Activated CD4-positive, alpha-beta memory T cell treated with anti-CD3 and anti-CD28 coated beads, Interleukin-2, amount 10 ng/mL, durations not matched to agents 7 days and 5 days (primary cell): ENCODE data around the gene CHPF. TPM values are rescaled to one million over a fixed set of nuclear protein-coding genes. Genes with fewer than 3 reads are reported as not detected.

ENCODE experiments used
- CTCF ChIA-PET: fragments of 350-600 bp; sonication (Branson Sonifier 250); formaldehyde crosslinking; loops from one replicate; lab custom pipeline; 2021; ENCODE audit warnings: antibody characterized with exemption, inconsistent platforms; lab: Charles Lee
- POLR2A ChIA-PET: fragments of 350-600 bp; sonication (Branson Sonifier 250); formaldehyde crosslinking; loops from one replicate; lab custom pipeline; 2021; ENCODE audit warnings: antibody characterized with exemption; lab: Charles Lee
- DNase-seq: peaks from one replicate; pipeline ENCODE4 v3.0.0-alpha.2; 2020
- H3K27ac Mint-ChIP-seq: one replicate; pipeline ENCODE4 v1.8.0; 2021; ENCODE audit warnings: mild to moderate bottlenecking, mixed read lengths
- H3K27me3 Mint-ChIP-seq: one replicate; pipeline ENCODE4 v1.8.0; 2021; ENCODE audit warnings: mixed read lengths
- H3K36me3 Mint-ChIP-seq: one replicate; pipeline ENCODE4 v1.8.0; 2021; ENCODE audit warnings: low read depth, mixed read lengths
- H3K4me1 Mint-ChIP-seq: one replicate; pipeline ENCODE4 v1.8.0; 2021; ENCODE audit warnings: mixed read lengths
- H3K4me3 Mint-ChIP-seq: one replicate; pipeline ENCODE4 v1.8.0; 2021; ENCODE audit warnings: mild to moderate bottlenecking, mixed read lengths
- H3K9me3 Mint-ChIP-seq: one replicate; pipeline ENCODE4 v1.8.0; 2021; ENCODE audit warnings: mixed read lengths
- total RNA-seq, 2 experiments: library from RNA; stranded (reverse); gene quantifications; one replicate each; pipeline ENCODE4 v1.2.3, GENCODE V29; 2021

The CHPF gene
- total RNA-seq, 2 experiments from 2014 or later = 14.5 to 14.9 TPM

- peak overlapping the region; percentile 78 for H3K4me3 Mint-ChIP-seq
- peaks cover 23% of the 10 kb centered on the region for H3K4me1 Mint-ChIP-seq
- H3K9me3 Mint-ChIP-seq = no peaks in the 10 kb centered on the region
- H3K27ac Mint-ChIP-seq = no peak overlapping the region
- H3K27me3 Mint-ChIP-seq = peaks cover 17% of the 10 kb centered on the region
- ChIA-PET CTCF (interaction anchor here (0.7 to 4.9 kb wide), 22 partner anchors 9 to 163 kb away, joined by 3 to 53 read pairs (median 4); partner anchors contain the start of genes GMPPA and STK11IP), POLR2A (interaction anchor here (1.3 kb wide), 1 partner anchor 9 kb away, joined by 3 read pairs; no protein-coding TSS in a partner anchor)
- peaks cover 7% of the 10 kb centered on the region for H3K36me3 Mint-ChIP-seq
- peak; percentile 86 for DNase-seq
Measured at GRCh38 chr2:219541611-219542180, 1.9 kb downstream of the CHPF start.

- ChIA-PET POLR2A (interaction anchor here (1.3 kb wide), 1 partner anchor 10 kb away, joined by 3 read pairs; no protein-coding TSS in a partner anchor), CTCF (interaction anchor here (0.8 to 4.9 kb wide), 20 partner anchors 10 to 162 kb away, joined by 3 to 53 read pairs (median 4); partner anchors contain the start of genes GMPPA and STK11IP)
- Mint-ChIP-seq H3K4me3 (no peak overlapping the region), H3K9me3 (no peaks in the 10 kb centered on the region), H3K36me3 (peaks cover 7% of the 10 kb centered on the region), H3K27ac (no peak overlapping the region), H3K4me1 (peaks cover 23% of the 10 kb centered on the region), H3K27me3 (peaks cover 12% of the 10 kb centered on the region)
- DNase-seq = no peak
Measured at GRCh38 chr2:219540784-219541504, 2.7 kb downstream of the CHPF start.

- H3K27ac Mint-ChIP-seq = no peak overlapping the region
- H3K4me3 Mint-ChIP-seq = no peak overlapping the region
- DNase-seq = no peak
- peaks cover 10% of the 10 kb centered on the region for H3K27me3 Mint-ChIP-seq
- H3K36me3 Mint-ChIP-seq = peaks cover 7% of the 10 kb centered on the region
- H3K4me1 Mint-ChIP-seq = peaks cover 23% of the 10 kb centered on the region
- POLR2A ChIA-PET = interaction anchor here (1.3 kb wide), 1 partner anchor 11 kb away, joined by 3 read pairs; no protein-coding TSS in a partner anchor
- CTCF ChIA-PET = interaction anchor here (1.0 to 4.9 kb wide), 13 partner anchors 9 to 149 kb away, joined by 3 to 53 read pairs (median 6); partner anchors contain the start of genes GMPPA and STK11IP
- no peaks in the 10 kb centered on the region for H3K9me3 Mint-ChIP-seq
Measured at GRCh38 chr2:219539926-219540678, 3.5 kb downstream of the CHPF start.

GRCh38 chr2:219538956-219539788 lies 4.4 kb downstream of the CHPF start:
- peaks cover 17% of the 10 kb centered on the region for H3K4me1 Mint-ChIP-seq
- H3K27me3 Mint-ChIP-seq = peaks cover under 1% of the 10 kb centered on the region
- peaks cover 7% of the 10 kb centered on the region for H3K36me3 Mint-ChIP-seq
- CTCF ChIA-PET = interaction anchor here (1.2 to 4.2 kb wide), 4 partner anchors 8 to 150 kb away, joined by 3 to 25 read pairs (median 4); partner anchors contain the start of gene GMPPA
- no peaks in the 10 kb centered on the region for H3K9me3 Mint-ChIP-seq
- DNase-seq = no peak
- POLR2A ChIA-PET = no interaction called here
- H3K27ac Mint-ChIP-seq = no peak overlapping the region
- no peak overlapping the region for H3K4me3 Mint-ChIP-seq

GRCh38 chr2:219538504-219538951 lies 5.1 kb downstream of the CHPF start:
- CTCF ChIA-PET = interaction anchor here (1.2 to 4.2 kb wide), 2 partner anchors 7 to 40 kb away, joined by 3 to 25 read pairs; partner anchors contain the start of gene GMPPA

GRCh38 chr2:219537657-219538488 lies 5.7 kb downstream of the CHPF start:
- POLR2A ChIA-PET = no interaction called here
- no peak overlapping the region for H3K4me3 Mint-ChIP-seq
- H3K36me3 Mint-ChIP-seq = peaks cover 7% of the 10 kb centered on the region
- peaks cover 2% of the 10 kb centered on the region for H3K27me3 Mint-ChIP-seq
- CTCF ChIA-PET = interaction anchor here (1.2 to 1.3 kb wide), 2 partner anchors 39 to 105 kb away, joined by 3 read pairs; partner anchors contain the start of gene GMPPA
- H3K27ac Mint-ChIP-seq = no peak overlapping the region
- no peaks in the 10 kb centered on the region for H3K9me3 Mint-ChIP-seq
- H3K4me1 Mint-ChIP-seq = peaks cover 16% of the 10 kb centered on the region
- no peak for DNase-seq

More at GRCh38 chr2:219538504-219538951, 5.1 kb downstream of the CHPF start:
- H3K27ac Mint-ChIP-seq = no peak overlapping the region
- H3K4me1 Mint-ChIP-seq = peaks cover 16% of the 10 kb centered on the region
- POLR2A ChIA-PET = no interaction called here
- DNase-seq = no peak
- no peaks in the 10 kb centered on the region for H3K9me3 Mint-ChIP-seq
- no peak overlapping the region for H3K4me3 Mint-ChIP-seq
- H3K36me3 Mint-ChIP-seq = peaks cover 7% of the 10 kb centered on the region
- peaks cover under 1% of the 10 kb centered on the region for H3K27me3 Mint-ChIP-seq

GRCh38 chr2:219536967-219537366 lies 6.6 kb downstream of the CHPF start:
- Mint-ChIP-seq H3K4me1 (peaks cover 7% of the 10 kb centered on the region), H3K27me3 (peaks cover 7% of the 10 kb centered on the region), H3K4me3 (no peak overlapping the region), H3K27ac (no peak overlapping the region), H3K36me3 (peaks cover 7% of the 10 kb centered on the region), H3K9me3 (no peaks in the 10 kb centered on the region)
- POLR2A ChIA-PET = no interaction called here
- DNase-seq = no peak
- CTCF ChIA-PET = interaction anchor here (1.3 kb wide), 2 partner anchors 106 to 153 kb away, joined by 3 read pairs; no protein-coding TSS in a partner anchor

- H3K9me3 Mint-ChIP-seq = no peaks in the 10 kb centered on the region
- peaks cover 10% of the 10 kb centered on the region for H3K27me3 Mint-ChIP-seq
- peaks cover 7% of the 10 kb centered on the region for H3K36me3 Mint-ChIP-seq
- no peak for DNase-seq
- H3K27ac Mint-ChIP-seq = no peak overlapping the region
- peaks cover 4% of the 10 kb centered on the region for H3K4me1 Mint-ChIP-seq
- no peak overlapping the region for H3K4me3 Mint-ChIP-seq
- ChIA-PET POLR2A (no interaction called here), CTCF (interaction anchor here (1.3 kb wide), 1 partner anchor 153 kb away, joined by 3 read pairs; no protein-coding TSS in a partner anchor)
Measured at GRCh38 chr2:219536425-219536824, 7.2 kb downstream of the CHPF start.

GRCh38 chr2:219533930-219534661 lies 9.5 kb downstream of the CHPF start:
- no peak overlapping the region for H3K27ac Mint-ChIP-seq
- no peak for DNase-seq
- no peak overlapping the region for H3K4me3 Mint-ChIP-seq
- no peaks in the 10 kb centered on the region for H3K36me3 Mint-ChIP-seq
- ChIA-PET POLR2A (no interaction called here), CTCF (interaction anchor here (8.5 kb wide), 1 partner anchor 37 kb away, joined by 175 read pairs; the partner anchor contains the start of gene GMPPA)
- no peaks in the 10 kb centered on the region for H3K9me3 Mint-ChIP-seq
- H3K4me1 Mint-ChIP-seq = no peaks in the 10 kb centered on the region
- H3K27me3 Mint-ChIP-seq = peaks cover 32% of the 10 kb centered on the region

- POLR2A ChIA-PET = no interaction called here
- Mint-ChIP-seq H3K27ac (no peak overlapping the region), H3K9me3 (no peaks in the 10 kb centered on the region), H3K4me3 (no peak overlapping the region), H3K4me1 (no peaks in the 10 kb centered on the region), H3K27me3 (peaks cover 46% of the 10 kb centered on the region), H3K36me3 (no peaks in the 10 kb centered on the region)
- CTCF ChIA-PET = interaction anchor here (4.4 to 8.5 kb wide), 2 partner anchors 8 to 35 kb away, joined by 25 to 175 read pairs; partner anchors contain the start of gene GMPPA
- DNase-seq = no peak
Measured at GRCh38 chr2:219532378-219532649, 11.3 kb downstream of the CHPF start.
